Type B pancreatic cell (in vitro differentiated cells): Measurements from ENCODE around the gene ALK. TPM values are rescaled to one million over a fixed set of nuclear protein-coding genes. Genes with fewer than 3 reads are reported as not detected.

Experiments
- DNase-seq: peaks from one replicate; pipeline ENCODE4 v3.0.0; 2021; ENCODE audit warnings: mixed read lengths; ENCODE audit not compliant: unreplicated experiment; ENCODE audit errors: extremely low spot score
- H3K27ac Mint-ChIP-seq: 2 replicates; pipeline ENCODE4 v1.8.0; 2021; ENCODE audit warnings: mild to moderate bottlenecking, mixed read lengths
- H3K27me3 Mint-ChIP-seq: 2 replicates; pipeline ENCODE4 v1.8.0; 2021; ENCODE audit warnings: mixed read lengths
- H3K36me3 Mint-ChIP-seq: 2 replicates; pipeline ENCODE4 v1.8.0; 2021; ENCODE audit warnings: mixed read lengths
- H3K4me1 Mint-ChIP-seq: one replicate; pipeline ENCODE4 v1.8.0; 2021; ENCODE audit warnings: mixed read lengths; ENCODE audit not compliant: unreplicated experiment
- H3K4me3 Mint-ChIP-seq: 2 replicates; pipeline ENCODE4 v1.8.0; 2021; ENCODE audit warnings: mild to moderate bottlenecking, mixed read lengths
- H3K9me3 Mint-ChIP-seq: 2 replicates; pipeline ENCODE4 v1.8.0; 2021; ENCODE audit warnings: mixed read lengths
- CTCF ChIP-seq: fragments of 200-600 bp; sonication (generic); conservative IDR thresholded peaks from 2 replicates; pipeline ENCODE4 v1.5.0; 2021; ENCODE audit warnings: antibody characterized with exemption, mild to moderate bottlenecking
- total RNA-seq: library from RNA; stranded (reverse); gene quantifications from 2 replicates; pipeline ENCODE4 v1.2.1, GENCODE V29; 2021; ENCODE audit warnings: low replicate concordance

The ALK gene
- total RNA-seq, 1 donor from 2014 or later, result 7.7 TPM

GRCh38 chr2:29193111-29193510 lies 728.3 kb downstream of the ALK start:
- no peaks in the 10 kb centered on the region for H3K4me1 Mint-ChIP-seq
- no peak overlapping the region for H3K4me3 Mint-ChIP-seq
- H3K36me3 Mint-ChIP-seq, result no peaks in the 10 kb centered on the region
- H3K9me3 Mint-ChIP-seq, result no peaks in the 10 kb centered on the region
- TF ChIP-seq CTCF, result no peak
- H3K27me3 Mint-ChIP-seq, result peaks cover 3% of the 10 kb centered on the region
- DNase-seq, result no peak
- H3K27ac Mint-ChIP-seq, result no peak overlapping the region

- Mint-ChIP-seq H3K4me1 (no peaks in the 10 kb centered on the region), H3K36me3 (peaks cover 4% of the 10 kb centered on the region), H3K9me3 (no peaks in the 10 kb centered on the region), H3K27ac (no peak overlapping the region), H3K27me3 (peaks cover 3% of the 10 kb centered on the region), H3K4me3 (no peak overlapping the region)
- no peak for DNase-seq
- TF ChIP-seq CTCF, result no peak
Measured at GRCh38 chr2:29192526-29192925, 728.9 kb downstream of the ALK start.

- H3K27ac Mint-ChIP-seq, result no peak overlapping the region
- no peak overlapping the region for H3K4me3 Mint-ChIP-seq
- peaks cover 5% of the 10 kb centered on the region for H3K36me3 Mint-ChIP-seq
- H3K9me3 Mint-ChIP-seq, result no peaks in the 10 kb centered on the region
- peaks cover 3% of the 10 kb centered on the region for H3K27me3 Mint-ChIP-seq
- no peaks in the 10 kb centered on the region for H3K4me1 Mint-ChIP-seq
- TF ChIP-seq CTCF, result no peak
- DNase-seq, result no peak
Measured at GRCh38 chr2:29191817-29192216, 729.6 kb downstream of the ALK start.

- no peaks in the 10 kb centered on the region for H3K27me3 Mint-ChIP-seq
- no peak overlapping the region for H3K4me3 Mint-ChIP-seq
- no peaks in the 10 kb centered on the region for H3K4me1 Mint-ChIP-seq
- DNase-seq, result no peak
- no peaks in the 10 kb centered on the region for H3K9me3 Mint-ChIP-seq
- no peak for TF ChIP-seq CTCF
- H3K27ac Mint-ChIP-seq, result no peak overlapping the region
- H3K36me3 Mint-ChIP-seq, result peaks cover 5% of the 10 kb centered on the region
Measured at GRCh38 chr2:29189052-29189451, 732.3 kb downstream of the ALK start.

- Mint-ChIP-seq H3K4me1 (no peaks in the 10 kb centered on the region), H3K27me3 (no peaks in the 10 kb centered on the region), H3K4me3 (no peak overlapping the region), H3K9me3 (no peaks in the 10 kb centered on the region), H3K27ac (no peak overlapping the region), H3K36me3 (peaks cover 5% of the 10 kb centered on the region)
- TF ChIP-seq CTCF, result no peak
- no peak for DNase-seq
Measured at GRCh38 chr2:29187926-29188325, 733.5 kb downstream of the ALK start.

GRCh38 chr2:29186817-29187216 lies 734.6 kb downstream of the ALK start:
- H3K27me3 Mint-ChIP-seq, result no peaks in the 10 kb centered on the region
- H3K4me1 Mint-ChIP-seq, result no peaks in the 10 kb centered on the region
- H3K4me3 Mint-ChIP-seq, result no peak overlapping the region
- DNase-seq, result no peak
- TF ChIP-seq CTCF, result no peak
- H3K9me3 Mint-ChIP-seq, result no peaks in the 10 kb centered on the region
- peaks cover 11% of the 10 kb centered on the region for H3K36me3 Mint-ChIP-seq
- H3K27ac Mint-ChIP-seq, result no peak overlapping the region
